Measurements from ENCODE around the gene SENP6.
A peak's percentile ranks its signal among the peaks of the same experiment; 100 is the strongest.
"Not testable (repeated sequence)": the region's sequence is repeated elsewhere in the genome, so short reads cannot be mapped to it uniquely, and the experiment has no call there.

The SENP6 gene

GRCh38 chr6:75590370-75590769, 11.3 kb upstream of the SENP6 start:
- TF ChIP-seq CTCF (IDR thresholded peaks at IDR 0.05; ENCODE audit: low read depth, low read length), result no peak
- no peak overlapping the region for H3K4me3 ChIP-seq (replicated peaks in 1 of 2; ENCODE audit: low read depth in 2 of 2, low read length in 2 of 2)
- DNase-seq (ENCODE audit: low read depth in 2 of 2), result no peak

- DNase-seq (ENCODE audit: low read depth in 2 of 2), result not testable (repeated sequence)
Measured at GRCh38 chr6:75596380-75596779, 5.3 kb upstream of the SENP6 start.

GRCh38 chr6:75600768-75601167, 912 bp upstream of the SENP6 start:
- TF ChIP-seq CTCF (IDR thresholded peaks at IDR 0.05; ENCODE audit: low read depth, low read length), result no peak
- no peak overlapping the region for H3K4me3 ChIP-seq (replicated peaks in 1 of 2; ENCODE audit: low read depth in 2 of 2, low read length in 2 of 2)

More at GRCh38 chr6:75596380-75596779, 5.3 kb upstream of the SENP6 start:
- H3K4me3 ChIP-seq (replicated peaks in 1 of 2; ENCODE audit: low read depth in 2 of 2, low read length in 2 of 2), result not testable (repeated sequence)

GRCh38 chr6:75602246-75603105, 796 bp downstream of the SENP6 start:
- no peak for TF ChIP-seq CTCF (IDR thresholded peaks at IDR 0.05; ENCODE audit: low read depth, low read length)
- peak; percentile 60 to 65 for DNase-seq (ENCODE audit: low read depth in 2 of 2)
- H3K4me3 ChIP-seq (replicated peaks in 1 of 2; ENCODE audit: low read depth in 2 of 2, low read length in 2 of 2), result peak overlapping the region; percentile 77 to 87

More at GRCh38 chr6:75600768-75601167, 912 bp upstream of the SENP6 start:
- peak in 1 of 2 donors; percentile 28 for DNase-seq (ENCODE audit: low read depth in 2 of 2)

GRCh38 chr6:75603106-75603420, 1.4 kb downstream of the SENP6 start:
- peak overlapping the region; percentile 77 to 87 for H3K4me3 ChIP-seq (replicated peaks in 1 of 2; ENCODE audit: low read depth in 2 of 2, low read length in 2 of 2)
- DNase-seq (ENCODE audit: low read depth in 2 of 2), result no peak
- TF ChIP-seq CTCF (IDR thresholded peaks at IDR 0.05; ENCODE audit: low read depth, low read length), result no peak

GRCh38 chr6:75604294-75604693, 2.6 kb downstream of the SENP6 start:
- DNase-seq (ENCODE audit: low read depth in 2 of 2), result no peak
- H3K4me3 ChIP-seq (replicated peaks in 1 of 2; ENCODE audit: low read depth in 2 of 2, low read length in 2 of 2), result peak overlapping the region; percentile 77 to 87
- no peak for TF ChIP-seq CTCF (IDR thresholded peaks at IDR 0.05; ENCODE audit: low read depth, low read length)

GRCh38 chr6:75605635-75606034, 4.0 kb downstream of the SENP6 start:
- TF ChIP-seq CTCF (IDR thresholded peaks at IDR 0.05; ENCODE audit: low read depth, low read length), result no peak
- no peak for DNase-seq (ENCODE audit: low read depth in 2 of 2)
- no peak overlapping the region for H3K4me3 ChIP-seq (replicated peaks in 1 of 2; ENCODE audit: low read depth in 2 of 2, low read length in 2 of 2)
